Epithelial cell of esophagus (primary cell): ENCODE measurements around the gene ACOT7.

ENCODE experiments used
- DNase-seq: peaks from one replicate; pipeline ENCODE4 v3.0.0; 2010; ENCODE audit warnings: low read depth
- H3K4me3 ChIP-seq: 2 replicates; pipeline ENCODE4 v1.5.1; 2011; ENCODE audit warnings: mild to moderate bottlenecking, low read length, control low read depth
- TF ChIP-seq, protein P1 (sequence below): IDR thresholded peaks from 2 replicates; pipeline ENCODE4 v1.5.1; 2011; ENCODE audit warnings: low read depth, mild to moderate bottlenecking, low read length, control low read depth, inconsistent platforms; ENCODE audit not compliant: insufficient read depth; ENCODE audit errors: missing control alignments

The ACOT7 gene

DNA sequence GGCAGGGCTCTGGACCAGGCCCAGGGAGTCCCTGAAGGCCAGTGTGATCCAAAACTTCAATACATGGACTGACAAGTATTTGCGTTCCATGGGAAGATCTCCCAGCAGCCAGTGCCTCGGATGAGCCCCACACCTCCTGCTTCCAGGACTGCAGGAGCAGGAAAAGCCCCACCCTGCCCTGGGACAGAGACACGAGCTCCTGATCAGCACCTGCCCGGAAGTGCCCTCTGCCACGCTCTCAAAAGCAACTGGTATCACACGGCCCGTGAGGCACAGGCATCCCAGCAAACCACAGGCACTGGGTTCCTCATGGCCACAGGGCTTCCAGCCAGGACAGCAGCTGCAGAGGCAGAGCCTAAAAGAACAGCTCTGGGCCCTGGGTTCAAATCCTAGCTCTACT, 48.6 kb downstream of the ACOT7 start:
- no peak for DNase-seq
- TF ChIP-seq, protein P1, sequence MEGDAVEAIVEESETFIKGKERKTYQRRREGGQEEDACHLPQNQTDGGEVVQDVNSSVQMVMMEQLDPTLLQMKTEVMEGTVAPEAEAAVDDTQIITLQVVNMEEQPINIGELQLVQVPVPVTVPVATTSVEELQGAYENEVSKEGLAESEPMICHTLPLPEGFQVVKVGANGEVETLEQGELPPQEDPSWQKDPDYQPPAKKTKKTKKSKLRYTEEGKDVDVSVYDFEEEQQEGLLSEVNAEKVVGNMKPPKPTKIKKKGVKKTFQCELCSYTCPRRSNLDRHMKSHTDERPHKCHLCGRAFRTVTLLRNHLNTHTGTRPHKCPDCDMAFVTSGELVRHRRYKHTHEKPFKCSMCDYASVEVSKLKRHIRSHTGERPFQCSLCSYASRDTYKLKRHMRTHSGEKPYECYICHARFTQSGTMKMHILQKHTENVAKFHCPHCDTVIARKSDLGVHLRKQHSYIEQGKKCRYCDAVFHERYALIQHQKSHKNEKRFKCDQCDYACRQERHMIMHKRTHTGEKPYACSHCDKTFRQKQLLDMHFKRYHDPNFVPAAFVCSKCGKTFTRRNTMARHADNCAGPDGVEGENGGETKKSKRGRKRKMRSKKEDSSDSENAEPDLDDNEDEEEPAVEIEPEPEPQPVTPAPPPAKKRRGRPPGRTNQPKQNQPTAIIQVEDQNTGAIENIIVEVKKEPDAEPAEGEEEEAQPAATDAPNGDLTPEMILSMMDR = no peak
- no peak overlapping the region for H3K4me3 ChIP-seq

DNA sequence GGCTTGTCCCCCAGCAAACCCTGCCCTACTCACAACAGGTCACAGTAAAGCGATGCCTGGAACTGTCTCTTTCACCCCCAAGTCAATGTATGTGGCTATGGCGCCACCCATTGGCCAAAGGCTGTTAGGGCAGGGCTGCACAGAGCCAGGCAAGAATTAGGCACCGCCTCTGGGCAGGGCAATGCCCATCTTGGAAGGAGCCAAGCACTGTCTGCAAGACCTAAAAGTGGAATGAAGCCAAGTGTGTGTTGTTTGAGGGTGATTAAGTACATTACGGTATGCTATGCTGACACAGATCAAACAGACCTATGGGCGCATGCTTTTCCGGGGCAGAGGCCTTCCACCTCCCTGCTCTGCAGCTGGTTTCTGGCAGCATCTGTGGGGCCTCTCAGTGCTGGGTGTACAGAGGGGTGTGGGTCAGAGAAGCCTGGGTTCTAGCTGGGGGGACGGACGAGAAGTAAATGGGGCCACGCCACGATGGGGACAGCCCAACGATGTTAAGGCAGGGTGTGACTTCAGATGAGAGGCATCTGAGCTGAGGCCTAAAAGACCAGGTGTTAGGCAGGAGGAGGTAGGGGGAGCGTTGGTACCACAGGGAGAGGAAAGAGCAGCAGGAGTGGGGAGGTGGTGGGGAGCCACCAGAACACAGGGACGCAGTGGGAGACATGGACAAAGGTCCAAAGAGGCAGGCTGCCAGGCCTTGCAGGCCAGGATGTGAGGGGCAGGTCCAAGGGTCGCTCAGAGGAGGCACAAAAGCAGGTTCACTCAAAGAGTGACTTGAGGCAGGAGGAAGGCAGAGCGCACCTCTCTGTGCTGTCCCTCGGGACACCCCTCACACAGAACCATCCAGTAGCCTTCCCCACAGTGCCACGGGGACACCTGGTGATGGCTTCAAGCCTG, 49.8 kb downstream of the ACOT7 start:
- peak; percentile 99 for DNase-seq
- TF ChIP-seq, protein P1 = peak; percentile 99
- no peak overlapping the region for H3K4me3 ChIP-seq

DNA sequence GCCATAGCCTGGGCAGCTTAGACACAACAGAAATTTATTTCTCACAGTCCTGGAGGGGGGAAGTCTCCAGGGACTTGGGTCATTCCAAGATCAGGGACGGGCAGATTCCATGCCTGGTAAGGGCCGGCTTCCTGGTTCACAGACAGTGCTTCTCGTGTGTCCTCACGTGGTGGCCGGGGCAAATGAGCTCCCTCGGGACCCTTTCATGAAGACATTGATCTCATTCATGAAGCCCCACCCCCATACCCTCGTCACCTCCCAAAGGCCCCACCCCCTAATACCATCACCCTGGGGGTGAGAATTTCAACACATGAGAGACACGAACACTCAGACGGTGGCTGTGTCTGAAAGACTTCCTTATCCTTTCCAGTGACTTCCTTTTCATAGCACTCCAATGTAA, 51.5 kb downstream of the ACOT7 start:
- H3K4me3 ChIP-seq = no peak overlapping the region
- DNase-seq = peak; percentile 35
- TF ChIP-seq, protein P1 = no peak

DNA sequence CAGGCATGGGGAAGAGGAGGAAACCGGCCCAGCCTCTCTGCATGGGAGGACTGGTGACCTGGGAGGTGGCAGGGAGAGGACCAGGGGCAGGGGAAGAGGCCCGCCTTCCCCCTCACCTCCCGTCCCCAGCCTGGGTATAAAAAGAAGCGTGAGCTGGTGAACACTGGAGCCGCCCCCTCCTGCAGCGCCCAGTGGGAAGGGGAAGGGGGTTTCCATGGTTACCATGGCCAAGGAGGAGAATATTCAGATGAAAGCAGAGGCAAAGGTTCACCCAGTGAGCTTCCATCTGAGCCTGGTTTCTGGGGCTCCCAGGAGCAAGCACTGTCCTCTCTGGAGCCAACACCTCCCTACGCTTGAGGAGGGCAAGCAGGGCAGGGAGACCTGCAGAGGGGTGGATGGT, 54.9 kb downstream of the ACOT7 start:
- no peak for DNase-seq
- TF ChIP-seq, protein P1 = no peak
- no peak overlapping the region for H3K4me3 ChIP-seq

DNA sequence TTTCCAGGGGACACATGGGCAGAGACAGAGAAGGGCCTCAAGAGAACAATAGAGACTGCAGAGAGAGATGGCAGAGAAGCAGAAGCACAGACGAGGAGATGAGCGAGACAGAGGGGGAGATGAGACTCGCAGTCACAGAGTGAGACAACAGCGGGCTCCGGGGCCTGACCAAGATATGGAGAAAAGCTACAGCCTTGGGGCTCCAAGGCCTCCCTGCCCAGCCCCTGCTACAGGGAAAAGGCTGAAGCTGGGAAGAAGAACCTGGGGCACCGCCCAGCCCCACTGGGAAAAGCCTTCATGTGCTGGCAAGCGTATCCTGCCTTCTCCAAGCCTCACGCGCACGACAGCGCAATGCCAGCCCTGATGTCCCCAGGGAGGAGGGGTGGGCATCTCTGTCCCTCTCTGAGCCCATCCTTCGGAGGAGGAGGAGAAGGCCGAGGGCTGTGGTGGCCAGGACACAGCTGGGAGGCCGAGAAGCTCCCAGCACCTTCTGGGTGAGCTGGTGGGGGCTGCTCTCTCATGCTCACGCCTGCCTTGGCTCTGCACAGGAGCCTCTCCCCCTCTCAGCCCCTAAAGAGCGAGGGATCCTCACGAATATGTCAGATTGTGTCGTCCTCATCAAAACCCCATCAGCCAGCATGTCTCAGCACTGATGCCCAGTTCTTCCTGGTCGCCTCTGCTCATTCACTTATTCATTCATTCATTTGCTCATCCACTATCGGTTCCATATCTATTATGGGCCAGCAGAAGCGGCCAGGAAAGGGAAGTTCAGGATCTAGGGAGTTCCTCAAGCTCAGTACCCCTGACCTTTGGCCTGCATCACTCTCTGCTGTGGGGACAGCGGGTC, 56.6 kb downstream of the ACOT7 start:
- TF ChIP-seq, protein P1 = no peak
- no peak overlapping the region for H3K4me3 ChIP-seq

DNA sequence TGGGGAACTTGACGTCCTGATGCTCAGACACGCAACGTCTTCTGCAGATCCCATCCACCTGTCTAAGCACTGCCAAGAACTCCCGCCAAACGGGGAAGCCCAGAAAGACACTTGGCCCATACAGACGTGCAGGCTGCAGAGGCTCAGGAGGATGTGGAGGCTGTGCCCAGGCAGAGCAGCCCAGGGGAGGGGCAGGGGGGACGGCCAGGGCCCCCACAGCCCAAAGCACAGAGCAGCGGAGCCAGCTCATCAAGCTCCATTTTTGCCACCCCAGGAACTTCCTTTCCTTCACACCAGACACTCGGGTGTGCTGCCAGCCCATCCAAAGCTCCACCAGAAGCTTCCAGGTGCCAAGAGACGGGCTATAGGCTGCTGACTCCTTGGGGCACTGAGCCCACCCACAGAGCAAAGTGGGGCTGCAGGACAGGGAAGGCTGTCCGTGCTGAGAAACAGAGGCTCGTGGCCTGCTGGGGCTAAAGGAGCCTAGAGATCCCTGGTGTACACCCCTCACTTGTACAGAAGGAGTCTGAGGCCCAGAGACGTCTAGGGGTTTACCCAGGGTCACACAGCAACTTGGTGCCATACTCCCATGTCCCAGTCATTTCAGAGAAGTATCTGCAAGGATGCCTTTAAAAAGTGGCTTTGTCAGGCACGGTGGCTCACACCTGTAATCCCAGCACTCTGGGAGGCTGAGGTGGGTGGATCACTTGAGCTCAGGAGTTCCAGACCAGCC, 59.1 kb downstream of the ACOT7 start:
- DNase-seq = no peak
- TF ChIP-seq, protein P1 = no peak
- H3K4me3 ChIP-seq = no peak overlapping the region

More for the DNA sequence above, 56.6 kb downstream of the ACOT7 start:
- no peak for DNase-seq
